Ureter (tissue), 1 donor: ENCODE results near the gene INVS. TPM values are rescaled to one million over a fixed set of nuclear protein-coding genes. Genes with fewer than 3 reads are reported as not detected.

Experiments used
- DNase-seq: peaks from one replicate; pipeline ENCODE4 v3.0.0-alpha.2; 2020; ENCODE audit warnings: low spot score
- total RNA-seq: library from RNA; stranded (reverse); gene quantifications from one replicate; pipeline ENCODE4 v1.2.4, GENCODE V29; 2023
- donor health status: DM: yes; HTN: yes; CAD: no.

INVS gene
- total RNA-seq, 1 donor from 2014 or later = 24.1 TPM

GRCh38 chr9:100281066-100281465 is 182.0 kb downstream of the INVS start:
- DNase-seq = no peak

- no peak for DNase-seq
Observed at GRCh38 chr9:100281676-100282387, 182.8 kb downstream of the INVS start.

GRCh38 chr9:100282388-100282719 is 183.3 kb downstream of the INVS start:
- DNase-seq = no peak

- no peak for DNase-seq
Observed at GRCh38 chr9:100284247-100284646, 185.2 kb downstream of the INVS start.

GRCh38 chr9:100285080-100285479 is 186.0 kb downstream of the INVS start:
- no peak for DNase-seq

GRCh38 chr9:100285601-100286000 is 186.6 kb downstream of the INVS start:
- no peak for DNase-seq

GRCh38 chr9:100286257-100286656 is 187.2 kb downstream of the INVS start:
- no peak for DNase-seq

GRCh38 chr9:100287186-100287585 is 188.1 kb downstream of the INVS start:
- DNase-seq = no peak

GRCh38 chr9:100290714-100291113 is 191.7 kb downstream of the INVS start:
- DNase-seq = no peak

- no peak for DNase-seq
Observed at GRCh38 chr9:100292414-100292813, 193.4 kb downstream of the INVS start.

GRCh38 chr9:100294341-100294740 is 195.3 kb downstream of the INVS start:
- no peak for DNase-seq

GRCh38 chr9:100294806-100295205 is 195.8 kb downstream of the INVS start:
- DNase-seq = no peak

- no peak for DNase-seq
Observed at GRCh38 chr9:100295240-100295639, 196.2 kb downstream of the INVS start.

- DNase-seq = no peak
Observed at GRCh38 chr9:100296407-100296806, 197.4 kb downstream of the INVS start.

GRCh38 chr9:100298378-100298777 is 199.3 kb downstream of the INVS start:
- DNase-seq = no peak

GRCh38 chr9:100303747-100304146 is 204.7 kb downstream of the INVS start:
- DNase-seq = no peak

GRCh38 chr9:100306283-100306682 is 207.2 kb downstream of the INVS start:
- no peak for DNase-seq

GRCh38 chr9:100307080-100307479 is 208.0 kb downstream of the INVS start:
- no peak for DNase-seq

- no peak for DNase-seq
Observed at GRCh38 chr9:100308965-100309564, 210.0 kb downstream of the INVS start.

GRCh38 chr9:100309992-100310391 is 210.9 kb downstream of the INVS start:
- no peak for DNase-seq

- no peak for DNase-seq
Observed at GRCh38 chr9:100315561-100315960, 216.5 kb downstream of the INVS start.

- DNase-seq = no peak
Observed at GRCh38 chr9:100317706-100318105, 218.7 kb downstream of the INVS start.

GRCh38 chr9:100322954-100323536 is 224.0 kb downstream of the INVS start:
- DNase-seq = peak; percentile 50
